K562 (cell line): ENCODE measurements around the gene ATXN10. TPM values are rescaled to one million over a fixed set of nuclear protein-coding genes. Genes with fewer than 3 reads are reported as not detected.

Experiments
- ATAC-seq: fragments of 200-7000 bp; cut with Tn5 transposase; 3 replicates; pipeline ENCODE4 v1.9.1; 2020; ENCODE audit warnings: moderate library complexity
- BruUV-seq: library from RNA; stranded (reverse); fragments of 400-500 nt; replicated peaks from 2 replicates; lab custom pipeline; 2021; lab: Mats Ljungman, UMichigan
- CTCF ChIA-PET: fragments of 300-600 bp; formaldehyde crosslinking; extraction: SDS; loops from one replicate; lab custom pipeline; 2021; ENCODE audit warnings: low intra/inter-chr PET ratio; lab: Yijun Ruan, JAX
- POLR2A ChIA-PET: fragments of 300-600, 350-650 bp; sonication (Branson Sonifier 250); formaldehyde crosslinking; extraction: SDS; loops from one replicate; lab custom pipeline; 2021; ENCODE audit warnings: antibody characterized with exemption, inconsistent platforms; lab: Yijun Ruan, JAX
- DNase-seq, 4 experiments: peaks; one replicate each; pipeline versions ENCODE4 v3.0.0 to v3.0.0-alpha.2; 2011 to 2018; ENCODE audit warnings: low spot score in 3 of 4, mixed read lengths in 3 of 4; ENCODE audit errors: extremely low read depth in 1 of 4
- FAIRE-seq: peaks from 2 replicates; lab custom pipeline; 2011; peaks lifted over from hg19 to GRCh38; lab: Jason Lieb, UNC
- H2AFZ ChIP-seq: 2 replicates; pipeline ENCODE4 v1.6.0; 2011; ENCODE audit warnings: low read depth, low read length, control low read depth, inconsistent platforms
- H3K27ac ChIP-seq: fragments of 200-600 bp; 3 replicates; pipeline ENCODE4 v1.8.0; 2011; ENCODE audit warnings: low read depth, mild to moderate bottlenecking, control low read depth, inconsistent platforms, low read length, moderate library complexity, mixed read lengths; ENCODE audit errors: extremely low read depth
- H3K27me3 ChIP-seq, 2 experiments: fragments of 300-600 bp in 1 of 2; 2 replicates in 1 of 2; 3 replicates in 1 of 2; pipeline versions ENCODE4 v1.6.0 to v1.8.0; 2011; ENCODE audit warnings: inconsistent platforms in 2 of 2, low read length in 2 of 2, mild to moderate bottlenecking in 1 of 2, mixed read lengths in 1 of 2, moderate library complexity in 1 of 2; ENCODE audit not compliant: control insufficient read depth in 2 of 2, insufficient read depth in 2 of 2
- H3K36me3 ChIP-seq: fragments of 300-600 bp; 3 replicates; pipeline ENCODE4 v1.8.0; 2011; ENCODE audit warnings: mild to moderate bottlenecking, low read length, inconsistent platforms; ENCODE audit not compliant: control insufficient read depth, insufficient read depth
- H3K4me1 ChIP-seq, 2 experiments: fragments of 200-600 bp in 1 of 2; replicated peaks in 1 of 2; 2 replicates in 1 of 2; 3 replicates in 1 of 2; pipeline versions ENCODE4 v1.5.1 to v1.8.0; 2011; ENCODE audit warnings: inconsistent platforms in 2 of 2, low read length in 2 of 2, mild to moderate bottlenecking in 1 of 2, mixed read lengths in 1 of 2, moderate library complexity in 1 of 2; ENCODE audit not compliant: control insufficient read depth in 2 of 2, insufficient read depth in 2 of 2
- H3K4me2 ChIP-seq: 2 replicates; pipeline ENCODE4 v1.6.1; 2011; ENCODE audit warnings: low read length, control low read depth, inconsistent platforms, mixed read lengths; ENCODE audit not compliant: insufficient read depth
- H3K4me3 ChIP-seq: fragments of 200-600 bp; sonication (generic), shearing (Covaris generic); 2 replicates; pipeline ENCODE4 v1.5.1; 2016; ENCODE audit warnings: control low read depth, inconsistent platforms
- H3K79me2 ChIP-seq: fragments of 200-600 bp; 3 replicates; pipeline ENCODE4 v1.8.0; 2011; ENCODE audit warnings: low read length, inconsistent platforms; ENCODE audit not compliant: control insufficient read depth, insufficient read depth
- H3K9ac ChIP-seq, 2 experiments: 2 replicates each; pipeline versions ENCODE4 v1.6.0 to v1.6.1; 2011; ENCODE audit warnings: low read depth in 2 of 2, low read length in 2 of 2, control low read depth in 1 of 2, inconsistent platforms in 1 of 2, mild to moderate bottlenecking in 1 of 2, mixed read lengths in 1 of 2; ENCODE audit not compliant: insufficient read depth in 1 of 2
- H3K9me1 ChIP-seq: one replicate; pipeline ENCODE4 v1.6.0; 2011; ENCODE audit warnings: inconsistent platforms, mild to moderate bottlenecking, low read length, moderate library complexity; ENCODE audit not compliant: control insufficient read depth, insufficient read depth
- H3K9me3 ChIP-seq: replicated peaks from 2 replicates; pipeline ENCODE4 v1.5.1; 2011; ENCODE audit warnings: low read depth, low read length, inconsistent platforms; ENCODE audit not compliant: control insufficient read depth, insufficient read depth
- H4K20me1 ChIP-seq: replicated peaks from 2 replicates; pipeline ENCODE4 v1.6.1; 2011; ENCODE audit warnings: low read length, inconsistent platforms, mixed read lengths; ENCODE audit not compliant: control insufficient read depth, insufficient read depth
- CBX1 ChIP-seq: sonication (generic); IDR thresholded peaks from 2 replicates; pipeline ENCODE4 v1.6.1; 2016; ENCODE audit warnings: antibody characterized with exemption, low read depth, mild to moderate bottlenecking
- CBX3 ChIP-seq, 2 experiments: IDR thresholded peaks; 1 replicate in 1 of 2; 2 replicates in 1 of 2; pipeline ENCODE4 v1.6.1; 2012; ENCODE audit warnings: inconsistent platforms in 2 of 2, low read length in 2 of 2, borderline replicate concordance in 1 of 2, control low read depth in 1 of 2
- HDAC2 ChIP-seq: fragments of 450-650 bp; IDR thresholded peaks from 2 replicates; pipeline ENCODE4 v1.6.1; 2016; ENCODE audit warnings: mild to moderate bottlenecking
- HES1 ChIP-seq: fragments of 450-650 bp; IDR thresholded peaks from 2 replicates; pipeline ENCODE4 v1.6.1; 2016; ENCODE audit warnings: low read depth, mild to moderate bottlenecking, moderate library complexity
- MEIS2 ChIP-seq: fragments of 450-650 bp; IDR thresholded peaks from 2 replicates; pipeline ENCODE4 v1.6.1; 2014; ENCODE audit warnings: mild to moderate bottlenecking; ENCODE audit not compliant: partially characterized antibody
- NONO ChIP-seq, 2 experiments: fragments of 200-400 bp in 1 of 2; fragments of 450-650 bp in 1 of 2; formaldehyde crosslinking in 1 of 2; IDR thresholded peaks; 2 replicates each; pipeline ENCODE4 v1.6.1; 2017; ENCODE audit warnings: low read depth in 2 of 2, mild to moderate bottlenecking in 2 of 2, moderate library complexity in 2 of 2, low read length in 1 of 2
- RB1 ChIP-seq: fragments of 450-650 bp; IDR thresholded peaks from 2 replicates; pipeline ENCODE4 v1.6.1; 2017; ENCODE audit warnings: low read depth, mild to moderate bottlenecking
- RCOR1 ChIP-seq, 2 experiments: IDR thresholded peaks; 2 replicates each; pipeline ENCODE4 v1.6.1; 2012; ENCODE audit warnings: low read depth in 2 of 2, low read length in 2 of 2, borderline replicate concordance in 1 of 2, improper control_type of control experiment in 1 of 2
- SLC30A9 ChIP-seq: fragments of 250-450 bp; sonication (Bioruptor Pico); IDR thresholded peaks from 2 replicates; pipeline ENCODE4 v1.8.0; 2022; ENCODE audit warnings: mild to moderate bottlenecking, moderate library complexity
- TAF1 ChIP-seq: IDR thresholded peaks from 2 replicates; pipeline ENCODE4 v1.6.1; 2011; ENCODE audit warnings: mild to moderate bottlenecking, low read length, moderate library complexity; ENCODE audit not compliant: insufficient read depth, control insufficient read depth, severe bottlenecking; ENCODE audit errors: extremely low read depth
- TBP ChIP-seq: optimal IDR thresholded peaks from 2 replicates; pipeline ENCODE3; 2011; ENCODE audit warnings: low read depth, low read length, improper control_type of control experiment
- ZNF24 ChIP-seq: fragments of 450-650 bp; IDR thresholded peaks from 2 replicates; pipeline ENCODE4 v1.6.1; 2016
- ZNF551 ChIP-seq: fragments of 250-450 bp; sonication (Bioruptor Pico); IDR thresholded peaks from 2 replicates; pipeline ENCODE4 v1.5.0; 2021; ENCODE audit warnings: mild to moderate bottlenecking, moderate library complexity
- WGBS: fragments of 100-300 bp; shearing (Covaris generic); methylation state at CpG from one replicate; pipeline ENCODE4 v1.1.6; 2016; ENCODE audit warnings: low coverage, mixed read lengths; ENCODE audit not compliant: insufficient coverage; ENCODE audit errors: missing lambda C conversion rate; 5-methylcytosine and 5-hydroxymethylcytosine counted together
- in situ Hi-C: fragments of 300-500 bp; cut with MboI; formaldehyde crosslinking; loops from 4 replicates; pipeline ENCODE4 v1.15.0; 2018; ENCODE audit warnings: inconsistent platforms, mixed read lengths
- intact Hi-C: fragments of 100-400 bp; cut with micrococcal nuclease; formaldehyde crosslinking; loops from 2 replicates; pipeline ENCODE4 v1.14.2; 2022
- polyA plus RNA-seq, 8 experiments: library from polyadenylated mRNA; depleted of rRNA in 4 of 8; stranded (reverse) in 5 of 8; unstranded in 3 of 8; fragments of >200 nt; fragmentation: Nextera tagmentation in 2 of 8; fragmentation: Illumina TruSeq in 1 of 8; extraction: Ambion mirVana in 2 of 8; extraction: Trizol in 1 of 8; gene quantifications; 2 replicates each; pipeline versions ENCODE4 v1.2.1 to v1.2.3, GENCODE V29; 2011 to 2014; ENCODE audit warnings: inconsistent platforms in 1 of 8, missing spikeins in 1 of 8
- total RNA-seq, 7 experiments: library from RNA; depleted of rRNA in 6 of 7; stranded (reverse); fragments of >200 nt in 6 of 7; fragmentation: Illumina TruSeq in 2 of 7; extraction: Trizol in 2 of 7; gene quantifications; 2 replicates each; pipeline versions ENCODE4 v1.2.1 to v1.2.3, GENCODE V29; 2011 to 2021; ENCODE audit warnings: low replicate concordance in 1 of 7
- TF ChIP-seq, protein P1 (sequence below): sonication (generic); formaldehyde crosslinking; IDR thresholded peaks from 2 replicates; pipeline ENCODE4 v1.8.1; 2023; ENCODE audit warnings: mild to moderate bottlenecking, missing genetic modification reagents
- TF ChIP-seq, protein P2 (sequence below): fragments of 250-450 bp; sonication (Bioruptor Pico); IDR thresholded peaks from 2 replicates; pipeline ENCODE4 v1.4.0; 2020; ENCODE audit warnings: mild to moderate bottlenecking, moderate library complexity, borderline replicate concordance
- TF ChIP-seq, protein P3 (sequence below): fragments of 450-650 bp; IDR thresholded peaks from one replicate; pipeline ENCODE4 v1.6.1; 2018; ENCODE audit warnings: mild to moderate bottlenecking, moderate library complexity; ENCODE audit not compliant: partially characterized antibody

Gene ATXN10
- total and polyA plus RNA-seq, 9 of the 15 experiments (the other 6 are each of a cell fraction or from before 2014, with no cell fraction given), result 11.5 to 190 (median 33.6) TPM

GRCh38 chr22:45680932-45681700, 9.5 kb downstream of the ATXN10 start:
- H3K4me1 ChIP-seq, result peaks cover 0 to 5% of the 10 kb centered on the region in 2 experiments; a peak in 1 of 5 replicates
- no peaks in the 10 kb centered on the region for H3K9me3 ChIP-seq
- ChIA-PET POLR2A (no interaction called here), CTCF (no interaction called here)
- peaks cover 6% of the 10 kb centered on the region; the same call in 1 of the 2 replicates for H4K20me1 ChIP-seq
- ATAC-seq (no peak), FAIRE-seq (no peak), DNase-seq (no peak)
- no peaks in the 10 kb centered on the region for H3K36me3 ChIP-seq
- 49% methylated on average over 5 of the region's 5 CpGs for WGBS
- no peak overlapping the region for H3K4me2 ChIP-seq
- no peak overlapping the region for H3K9ac ChIP-seq
- in situ Hi-C loops, result no loop called here
- no peak overlapping the region for H3K4me3 ChIP-seq
- BruUV-seq, result no TSS peak
- peaks cover 26% of the 10 kb centered on the region for H3K79me2 ChIP-seq
- no peak overlapping the region for H3K27ac ChIP-seq
- no peak overlapping the region for H2AFZ ChIP-seq
- H3K27me3 ChIP-seq, result no peaks in the 10 kb centered on the region
- intact Hi-C loops, result no loop called here
- no peaks in the 10 kb centered on the region for H3K9me1 ChIP-seq
- TF ChIP-seq HDAC2 (no peak), HES1 (no peak), TAF1 (no peak), TBP (no peak), NONO (IDR thresholded peaks at IDR 0.05; ENCODE audit: low read depth in 2 of 2, low read length in 1 of 2) (no peak), ZNF551 (CRISPR knock-in tag) (no peak), CBX1 (no peak), SLC30A9 (CRISPR knock-in tag) (no peak), CBX3 (IDR thresholded peaks at IDR 0.05; ENCODE audit: borderline replicate concordance in 1 of 2, low read length in 2 of 2) (no peak), RCOR1 (IDR thresholded peaks at IDR 0.05; ENCODE audit: borderline replicate concordance in 1 of 2, low read depth in 2 of 2, low read length in 2 of 2) (no peak), ZNF24 (no peak), MEIS2 (no peak), RB1 (no peak)
- TF ChIP-seq, protein P1, sequence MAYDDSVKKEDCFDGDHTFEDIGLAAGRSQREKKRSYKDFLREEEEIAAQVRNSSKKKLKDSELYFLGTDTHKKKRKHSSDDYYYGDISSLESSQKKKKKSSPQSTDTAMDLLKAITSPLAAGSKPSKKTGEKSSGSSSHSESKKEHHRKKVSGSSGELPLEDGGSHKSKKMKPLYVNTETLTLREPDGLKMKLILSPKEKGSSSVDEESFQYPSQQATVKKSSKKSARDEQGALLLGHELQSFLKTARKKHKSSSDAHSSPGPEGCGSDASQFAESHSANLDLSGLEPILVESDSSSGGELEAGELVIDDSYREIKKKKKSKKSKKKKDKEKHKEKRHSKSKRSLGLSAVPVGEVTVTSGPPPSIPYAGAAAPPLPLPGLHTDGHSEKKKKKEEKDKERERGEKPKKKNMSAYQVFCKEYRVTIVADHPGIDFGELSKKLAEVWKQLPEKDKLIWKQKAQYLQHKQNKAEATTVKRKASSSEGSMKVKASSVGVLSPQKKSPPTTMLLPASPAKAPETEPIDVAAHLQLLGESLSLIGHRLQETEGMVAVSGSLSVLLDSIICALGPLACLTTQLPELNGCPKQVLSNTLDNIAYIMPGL (CRISPR knock-in tag), result no peak
- TF ChIP-seq, protein P2, sequence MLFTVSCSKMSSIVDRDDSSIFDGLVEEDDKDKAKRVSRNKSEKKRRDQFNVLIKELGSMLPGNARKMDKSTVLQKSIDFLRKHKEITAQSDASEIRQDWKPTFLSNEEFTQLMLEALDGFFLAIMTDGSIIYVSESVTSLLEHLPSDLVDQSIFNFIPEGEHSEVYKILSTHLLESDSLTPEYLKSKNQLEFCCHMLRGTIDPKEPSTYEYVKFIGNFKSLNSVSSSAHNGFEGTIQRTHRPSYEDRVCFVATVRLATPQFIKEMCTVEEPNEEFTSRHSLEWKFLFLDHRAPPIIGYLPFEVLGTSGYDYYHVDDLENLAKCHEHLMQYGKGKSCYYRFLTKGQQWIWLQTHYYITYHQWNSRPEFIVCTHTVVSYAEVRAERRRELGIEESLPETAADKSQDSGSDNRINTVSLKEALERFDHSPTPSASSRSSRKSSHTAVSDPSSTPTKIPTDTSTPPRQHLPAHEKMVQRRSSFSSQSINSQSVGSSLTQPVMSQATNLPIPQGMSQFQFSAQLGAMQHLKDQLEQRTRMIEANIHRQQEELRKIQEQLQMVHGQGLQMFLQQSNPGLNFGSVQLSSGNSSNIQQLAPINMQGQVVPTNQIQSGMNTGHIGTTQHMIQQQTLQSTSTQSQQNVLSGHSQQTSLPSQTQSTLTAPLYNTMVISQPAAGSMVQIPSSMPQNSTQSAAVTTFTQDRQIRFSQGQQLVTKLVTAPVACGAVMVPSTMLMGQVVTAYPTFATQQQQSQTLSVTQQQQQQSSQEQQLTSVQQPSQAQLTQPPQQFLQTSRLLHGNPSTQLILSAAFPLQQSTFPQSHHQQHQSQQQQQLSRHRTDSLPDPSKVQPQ, result no peak
- TF ChIP-seq, protein P3, sequence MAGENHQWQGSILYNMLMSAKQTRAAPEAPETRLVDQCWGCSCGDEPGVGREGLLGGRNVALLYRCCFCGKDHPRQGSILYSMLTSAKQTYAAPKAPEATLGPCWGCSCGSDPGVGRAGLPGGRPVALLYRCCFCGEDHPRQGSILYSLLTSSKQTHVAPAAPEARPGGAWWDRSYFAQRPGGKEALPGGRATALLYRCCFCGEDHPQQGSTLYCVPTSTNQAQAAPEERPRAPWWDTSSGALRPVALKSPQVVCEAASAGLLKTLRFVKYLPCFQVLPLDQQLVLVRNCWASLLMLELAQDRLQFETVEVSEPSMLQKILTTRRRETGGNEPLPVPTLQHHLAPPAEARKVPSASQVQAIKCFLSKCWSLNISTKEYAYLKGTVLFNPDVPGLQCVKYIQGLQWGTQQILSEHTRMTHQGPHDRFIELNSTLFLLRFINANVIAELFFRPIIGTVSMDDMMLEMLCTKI, result no peak
